ENCODE results near the gene PPP1R3C.

GRCh38 chr10:91597197-91597881, 35.5 kb downstream of the PPP1R3C start:
- no peak for TF ChIP-seq CTCF (conservative IDR thresholded peaks at IDR 0.05; ENCODE audit: low read length)
- no peak for TF ChIP-seq EZH2phosphoT487 (IDR thresholded peaks at IDR 0.05; ENCODE audit: borderline replicate concordance)
